SK-N-SH treated with all-trans-retinoic acid at 6 μM for 48 hours (cell line): ENCODE data around the gene VASN.

ENCODE experiments used
- ATAC-seq: fragments of 200-7000 bp; cut with Tn5 transposase; 3 replicates; pipeline ENCODE4 v1.9.1; 2020; ENCODE audit warnings: mild to moderate bottlenecking, moderate library complexity
- ARNTL ChIP-seq: fragments of 450-650 bp; formaldehyde crosslinking; IDR thresholded peaks from 2 replicates; pipeline ENCODE4 v1.5.0; 2020; ENCODE audit warnings: low read depth, mild to moderate bottlenecking, moderate library complexity, borderline replicate concordance
- BACH2 ChIP-seq: fragments of 250-450 bp; sonication (Bioruptor Pico); IDR thresholded peaks from 2 replicates; pipeline ENCODE4 v1.9.0; 2021; ENCODE audit warnings: mild to moderate bottlenecking, borderline replicate concordance
- CSDC2 ChIP-seq: fragments of 250-450 bp; sonication (Bioruptor Pico); IDR thresholded peaks from 2 replicates; pipeline ENCODE4 v1.5.0; 2020; ENCODE audit warnings: mild to moderate bottlenecking, moderate library complexity
- ESRRG ChIP-seq: fragments of 250-450 bp; sonication (Bioruptor Pico); IDR thresholded peaks from 2 replicates; pipeline ENCODE4 v1.6.1; 2021; ENCODE audit warnings: mild to moderate bottlenecking
- GLIS3 ChIP-seq: fragments of 250-450 bp; sonication (Bioruptor Pico); IDR thresholded peaks from 2 replicates; pipeline ENCODE4 v1.5.0; 2020; ENCODE audit warnings: mild to moderate bottlenecking, moderate library complexity
- ISL1 ChIP-seq: fragments of 250-450 bp; sonication (Bioruptor Pico); IDR thresholded peaks from 2 replicates; pipeline ENCODE4 v2.1.2; 2022; ENCODE audit warnings: mild to moderate bottlenecking, moderate library complexity
- OSR1 ChIP-seq: fragments of 250-450 bp; sonication (Bioruptor Pico); IDR thresholded peaks from 2 replicates; pipeline ENCODE4 v1.8.0; 2022; ENCODE audit warnings: moderate library complexity, mild to moderate bottlenecking, inconsistent platforms
- PPARA ChIP-seq: fragments of 250-450 bp; sonication (Bioruptor Pico); IDR thresholded peaks from 2 replicates; pipeline ENCODE4 v1.5.0; 2020; ENCODE audit warnings: mild to moderate bottlenecking, borderline replicate concordance
- RARB ChIP-seq: fragments of 250-450 bp; sonication (Bioruptor Pico); IDR thresholded peaks from 2 replicates; pipeline ENCODE4 v1.8.0; 2021; ENCODE audit warnings: mild to moderate bottlenecking, moderate library complexity
- SNAI2 ChIP-seq: fragments of 250-450 bp; sonication (Bioruptor Pico); IDR thresholded peaks from 2 replicates; pipeline ENCODE4 v1.5.0; 2020; ENCODE audit warnings: mild to moderate bottlenecking, moderate library complexity
- TCF4 ChIP-seq: fragments of 250-450 bp; sonication (Bioruptor Pico); IDR thresholded peaks from 2 replicates; pipeline ENCODE4 v1.8.0; 2021; ENCODE audit warnings: mild to moderate bottlenecking, moderate library complexity, borderline replicate concordance
- TOX ChIP-seq: fragments of 250-450 bp; sonication (Bioruptor Pico); IDR thresholded peaks from 2 replicates; pipeline ENCODE4 v1.8.0; 2021; ENCODE audit warnings: mild to moderate bottlenecking, moderate library complexity, borderline replicate concordance
- ZC3H10 ChIP-seq: fragments of 250-450 bp; sonication (Bioruptor Pico); IDR thresholded peaks from 2 replicates; pipeline ENCODE4 v1.5.1; 2021; ENCODE audit warnings: mild to moderate bottlenecking, moderate library complexity
- ZFP3 ChIP-seq: fragments of 250-450 bp; sonication (Bioruptor Pico); IDR thresholded peaks from 2 replicates; pipeline ENCODE4 v1.5.0; 2020; ENCODE audit warnings: mild to moderate bottlenecking, moderate library complexity
- ZFP30 ChIP-seq: fragments of 450-650 bp; formaldehyde crosslinking; IDR thresholded peaks from 2 replicates; pipeline ENCODE4 v1.5.0; 2022; ENCODE audit warnings: mild to moderate bottlenecking, moderate library complexity
- ZNF565 ChIP-seq: fragments of 450-650 bp; formaldehyde crosslinking; conservative IDR thresholded peaks from 2 replicates; pipeline ENCODE4 v1.5.0; 2020; ENCODE audit warnings: low read depth, mild to moderate bottlenecking, moderate library complexity
- ZNF70 ChIP-seq: fragments of 450-650 bp; formaldehyde crosslinking; IDR thresholded peaks from 2 replicates; pipeline ENCODE4 v1.5.0; 2020; ENCODE audit warnings: mild to moderate bottlenecking, moderate library complexity
- ZNF8 ChIP-seq: fragments of 450-650 bp; formaldehyde crosslinking; IDR thresholded peaks from 2 replicates; pipeline ENCODE4 v1.5.0; 2020; ENCODE audit warnings: mild to moderate bottlenecking, moderate library complexity
- TF ChIP-seq, protein P1 (sequence below): fragments of 250-450 bp; sonication (Bioruptor Pico); IDR thresholded peaks from 2 replicates; pipeline ENCODE4 v1.8.0; 2021; ENCODE audit warnings: low read depth, mild to moderate bottlenecking, moderate library complexity, borderline replicate concordance
- TF ChIP-seq, protein P2 (sequence below): fragments of 250-450 bp; sonication (Bioruptor Pico); IDR thresholded peaks from 2 replicates; pipeline ENCODE4 v1.5.1; 2020; ENCODE audit warnings: low read depth, mild to moderate bottlenecking, moderate library complexity
- TF ChIP-seq, protein P3 (sequence below): fragments of 250-450 bp; sonication (Bioruptor Pico); IDR thresholded peaks from 2 replicates; pipeline ENCODE4 v1.5.0; 2020; ENCODE audit warnings: mild to moderate bottlenecking, moderate library complexity
- TF ChIP-seq, protein P4 (sequence below): fragments of 250-450 bp; sonication (Bioruptor Pico); IDR thresholded peaks from 2 replicates; pipeline ENCODE4 v1.5.1; 2021; ENCODE audit warnings: mild to moderate bottlenecking, moderate library complexity

The VASN gene

DNA sequence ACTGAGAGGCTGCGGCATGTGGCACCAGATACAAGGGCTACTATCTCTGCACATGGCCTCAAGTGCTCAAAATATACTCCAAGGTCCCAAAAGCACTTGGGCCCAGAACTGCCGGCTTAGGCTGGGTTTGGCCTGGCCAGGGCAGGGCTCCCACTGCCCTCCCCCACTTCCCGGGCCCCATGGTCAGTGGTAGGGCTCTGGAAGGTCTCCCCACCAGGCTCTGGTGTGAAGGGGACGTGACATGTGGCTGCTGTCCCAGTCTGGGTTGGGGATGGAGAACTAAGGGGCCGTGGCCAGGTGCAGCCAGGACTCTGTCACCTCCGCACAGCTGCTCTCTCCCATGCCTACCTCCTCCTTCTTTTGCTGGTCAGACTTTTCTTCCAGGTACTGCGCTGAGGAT is 14.8 kb upstream of the VASN start (continued):
- no peak for TF ChIP-seq ZC3H10 (CRISPR knock-in tag)

DNA sequence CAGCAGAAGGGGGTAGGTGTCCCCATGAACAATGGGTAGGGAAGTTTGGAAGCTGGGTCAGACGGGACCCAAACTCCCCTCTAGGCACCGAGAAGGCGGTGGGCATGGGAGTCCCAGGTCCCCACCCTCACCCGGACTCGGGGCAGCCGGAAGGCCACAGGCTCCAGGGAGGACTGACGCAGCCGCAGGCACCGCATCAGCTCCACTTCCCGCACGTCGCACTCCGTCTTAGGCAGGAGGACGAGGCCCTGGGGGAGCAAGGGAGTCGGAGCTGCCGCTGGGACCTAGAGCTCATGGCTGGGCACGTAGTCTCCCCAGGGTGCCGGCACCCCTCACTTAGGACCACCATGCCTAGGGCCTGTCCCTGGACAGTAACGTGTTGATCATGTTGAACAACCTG is 13.4 kb upstream of the VASN start:
- TF ChIP-seq ZNF565 (CRISPR knock-in tag) (no peak), PPARA (CRISPR knock-in tag) (no peak), SNAI2 (CRISPR knock-in tag) (no peak), RARB (CRISPR knock-in tag) (no peak), ZFP3 (CRISPR knock-in tag) (no peak), OSR1 (CRISPR knock-in tag) (no peak), ZFP30 (CRISPR knock-in tag) (no peak), ZNF70 (CRISPR knock-in tag) (no peak), TOX (CRISPR knock-in tag) (no peak), ARNTL (CRISPR knock-in tag) (no peak), ESRRG (CRISPR knock-in tag) (no peak), ZNF8 (no peak)
- TF ChIP-seq, protein P1, sequence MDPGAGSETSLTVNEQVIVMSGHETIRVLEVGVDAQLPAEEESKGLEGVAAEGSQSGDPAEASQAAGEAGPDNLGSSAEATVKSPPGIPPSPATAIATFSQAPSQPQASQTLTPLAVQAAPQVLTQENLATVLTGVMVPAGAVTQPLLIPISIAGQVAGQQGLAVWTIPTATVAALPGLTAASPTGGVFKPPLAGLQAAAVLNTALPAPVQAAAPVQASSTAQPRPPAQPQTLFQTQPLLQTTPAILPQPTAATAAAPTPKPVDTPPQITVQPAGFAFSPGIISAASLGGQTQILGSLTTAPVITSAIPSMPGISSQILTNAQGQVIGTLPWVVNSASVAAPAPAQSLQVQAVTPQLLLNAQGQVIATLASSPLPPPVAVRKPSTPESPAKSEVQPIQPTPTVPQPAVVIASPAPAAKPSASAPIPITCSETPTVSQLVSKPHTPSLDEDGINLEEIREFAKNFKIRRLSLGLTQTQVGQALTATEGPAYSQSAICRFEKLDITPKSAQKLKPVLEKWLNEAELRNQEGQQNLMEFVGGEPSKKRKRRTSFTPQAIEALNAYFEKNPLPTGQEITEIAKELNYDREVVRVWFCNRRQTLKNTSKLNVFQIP (CRISPR knock-in tag): no peak
- ATAC-seq: no peak

DNA sequence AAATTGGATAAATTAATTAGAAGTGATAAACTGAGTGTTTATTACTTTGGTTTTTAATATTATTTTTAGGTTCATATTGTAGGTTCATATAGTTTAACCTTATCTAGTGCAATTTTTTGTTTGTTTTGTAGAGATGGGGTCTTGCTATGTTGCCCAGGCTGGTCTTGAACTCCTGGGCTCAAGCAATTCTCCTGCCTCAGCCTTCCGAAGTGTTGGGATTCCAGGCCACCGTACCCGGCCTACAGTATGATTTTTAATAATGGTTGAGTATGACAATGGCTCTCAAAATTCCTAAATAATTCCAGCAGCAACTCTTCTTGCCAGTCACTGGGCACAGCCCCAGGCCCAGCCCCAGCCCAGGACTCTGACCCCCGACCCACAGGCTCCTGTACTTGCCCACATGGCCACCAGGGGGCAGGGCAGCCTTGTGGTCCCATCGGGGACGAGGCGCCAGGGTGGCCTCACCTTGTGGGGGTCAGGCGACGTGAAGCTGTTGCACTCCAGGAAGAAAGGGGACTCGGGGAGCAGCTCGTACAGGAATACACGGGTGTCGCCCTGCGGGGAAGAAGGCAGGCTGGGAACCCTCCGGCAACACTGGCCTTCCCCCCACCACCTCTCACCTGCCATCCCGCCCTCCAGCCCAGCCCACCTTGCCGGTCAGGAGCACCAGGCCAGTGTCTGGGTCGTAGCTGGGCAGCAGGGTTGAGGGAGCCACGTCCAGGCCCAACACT is 12.7 kb upstream of the VASN start:
- no peak for TF ChIP-seq ZNF565 (CRISPR knock-in tag)
- no peak for TF ChIP-seq RARB (CRISPR knock-in tag)
- no peak for TF ChIP-seq BACH2 (CRISPR knock-in tag)
- TF ChIP-seq GLIS3 (CRISPR knock-in tag): no peak
- TF ChIP-seq ESRRG (CRISPR knock-in tag): no peak
- TF ChIP-seq OSR1 (CRISPR knock-in tag): no peak
- no peak for TF ChIP-seq ZFP30 (CRISPR knock-in tag)
- TF ChIP-seq, protein P2, sequence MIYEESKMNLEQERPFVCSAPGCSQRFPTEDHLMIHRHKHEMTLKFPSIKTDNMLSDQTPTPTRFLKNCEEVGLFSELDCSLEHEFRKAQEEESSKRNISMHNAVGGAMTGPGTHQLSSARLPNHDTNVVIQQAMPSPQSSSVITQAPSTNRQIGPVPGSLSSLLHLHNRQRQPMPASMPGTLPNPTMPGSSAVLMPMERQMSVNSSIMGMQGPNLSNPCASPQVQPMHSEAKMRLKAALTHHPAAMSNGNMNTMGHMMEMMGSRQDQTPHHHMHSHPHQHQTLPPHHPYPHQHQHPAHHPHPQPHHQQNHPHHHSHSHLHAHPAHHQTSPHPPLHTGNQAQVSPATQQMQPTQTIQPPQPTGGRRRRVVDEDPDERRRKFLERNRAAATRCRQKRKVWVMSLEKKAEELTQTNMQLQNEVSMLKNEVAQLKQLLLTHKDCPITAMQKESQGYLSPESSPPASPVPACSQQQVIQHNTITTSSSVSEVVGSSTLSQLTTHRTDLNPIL (CRISPR knock-in tag): no peak
- TF ChIP-seq CSDC2 (CRISPR knock-in tag): no peak
- TF ChIP-seq TCF4 (CRISPR knock-in tag): no peak
- TF ChIP-seq, protein P1 (CRISPR knock-in tag): no peak
- peak; percentile 83 for ATAC-seq

DNA sequence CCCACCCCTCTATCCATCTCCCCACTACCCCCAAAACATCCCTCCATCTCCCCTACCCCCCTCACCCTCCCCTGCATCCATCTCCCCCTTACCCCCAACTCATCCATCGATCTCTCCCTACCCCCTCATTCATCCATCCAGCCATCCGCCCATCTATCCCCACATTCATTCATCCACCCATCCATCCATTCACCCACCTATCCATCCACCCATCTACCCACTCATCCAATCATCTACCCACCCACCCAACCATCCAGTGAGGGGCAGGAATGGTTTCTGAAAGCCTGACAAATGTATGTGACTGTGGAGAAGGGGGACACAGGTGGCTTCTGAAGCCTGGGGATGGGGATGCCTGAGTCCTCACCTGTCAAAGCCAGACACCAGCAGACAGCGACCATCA is 11.7 kb upstream of the VASN start:
- no peak for ATAC-seq
- TF ChIP-seq ISL1 (CRISPR knock-in tag) (no peak), ZNF8 (no peak), CSDC2 (CRISPR knock-in tag) (no peak), OSR1 (CRISPR knock-in tag) (no peak), ARNTL (CRISPR knock-in tag) (no peak), ZFP3 (CRISPR knock-in tag) (no peak), ZNF565 (CRISPR knock-in tag) (no peak), ESRRG (CRISPR knock-in tag) (no peak), RARB (CRISPR knock-in tag) (no peak), BACH2 (CRISPR knock-in tag) (no peak), PPARA (CRISPR knock-in tag) (no peak), TCF4 (CRISPR knock-in tag) (no peak), ZFP30 (CRISPR knock-in tag) (no peak)
- TF ChIP-seq, protein P3, sequence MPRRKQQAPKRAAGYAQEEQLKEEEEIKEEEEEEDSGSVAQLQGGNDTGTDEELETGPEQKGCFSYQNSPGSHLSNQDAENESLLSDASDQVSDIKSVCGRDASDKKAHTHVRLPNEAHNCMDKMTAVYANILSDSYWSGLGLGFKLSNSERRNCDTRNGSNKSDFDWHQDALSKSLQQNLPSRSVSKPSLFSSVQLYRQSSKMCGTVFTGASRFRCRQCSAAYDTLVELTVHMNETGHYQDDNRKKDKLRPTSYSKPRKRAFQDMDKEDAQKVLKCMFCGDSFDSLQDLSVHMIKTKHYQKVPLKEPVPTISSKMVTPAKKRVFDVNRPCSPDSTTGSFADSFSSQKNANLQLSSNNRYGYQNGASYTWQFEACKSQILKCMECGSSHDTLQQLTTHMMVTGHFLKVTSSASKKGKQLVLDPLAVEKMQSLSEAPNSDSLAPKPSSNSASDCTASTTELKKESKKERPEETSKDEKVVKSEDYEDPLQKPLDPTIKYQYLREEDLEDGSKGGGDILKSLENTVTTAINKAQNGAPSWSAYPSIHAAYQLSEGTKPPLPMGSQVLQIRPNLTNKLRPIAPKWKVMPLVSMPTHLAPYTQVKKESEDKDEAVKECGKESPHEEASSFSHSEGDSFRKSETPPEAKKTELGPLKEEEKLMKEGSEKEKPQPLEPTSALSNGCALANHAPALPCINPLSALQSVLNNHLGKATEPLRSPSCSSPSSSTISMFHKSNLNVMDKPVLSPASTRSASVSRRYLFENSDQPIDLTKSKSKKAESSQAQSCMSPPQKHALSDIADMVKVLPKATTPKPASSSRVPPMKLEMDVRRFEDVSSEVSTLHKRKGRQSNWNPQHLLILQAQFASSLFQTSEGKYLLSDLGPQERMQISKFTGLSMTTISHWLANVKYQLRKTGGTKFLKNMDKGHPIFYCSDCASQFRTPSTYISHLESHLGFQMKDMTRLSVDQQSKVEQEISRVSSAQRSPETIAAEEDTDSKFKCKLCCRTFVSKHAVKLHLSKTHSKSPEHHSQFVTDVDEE (CRISPR knock-in tag): no peak
- TF ChIP-seq, protein P2 (CRISPR knock-in tag): no peak
- TF ChIP-seq, protein P4, sequence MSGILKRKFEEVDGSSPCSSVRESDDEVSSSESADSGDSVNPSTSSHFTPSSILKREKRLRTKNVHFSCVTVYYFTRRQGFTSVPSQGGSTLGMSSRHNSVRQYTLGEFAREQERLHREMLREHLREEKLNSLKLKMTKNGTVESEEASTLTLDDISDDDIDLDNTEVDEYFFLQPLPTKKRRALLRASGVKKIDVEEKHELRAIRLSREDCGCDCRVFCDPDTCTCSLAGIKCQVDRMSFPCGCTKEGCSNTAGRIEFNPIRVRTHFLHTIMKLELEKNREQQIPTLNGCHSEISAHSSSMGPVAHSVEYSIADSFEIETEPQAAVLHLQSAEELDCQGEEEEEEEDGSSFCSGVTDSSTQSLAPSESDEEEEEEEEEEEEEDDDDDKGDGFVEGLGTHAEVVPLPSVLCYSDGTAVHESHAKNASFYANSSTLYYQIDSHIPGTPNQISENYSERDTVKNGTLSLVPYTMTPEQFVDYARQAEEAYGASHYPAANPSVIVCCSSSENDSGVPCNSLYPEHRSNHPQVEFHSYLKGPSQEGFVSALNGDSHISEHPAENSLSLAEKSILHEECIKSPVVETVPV: no peak
- TF ChIP-seq, protein P1 (CRISPR knock-in tag): no peak
